HepG2 (cell line): ENCODE measurements around the gene PDPR. TPM values are rescaled to one million over a fixed set of nuclear protein-coding genes. Genes with fewer than 3 reads are reported as not detected.
A peak's percentile ranks its signal among the peaks of the same experiment; 100 is the strongest.

ENCODE experiments used
- ATF4 ChIP-seq, 2 experiments: fragments of 450-650 bp in 1 of 2; sonication (generic) in 1 of 2; formaldehyde crosslinking; IDR thresholded peaks; 2 replicates each; pipeline versions ENCODE4 v1.5.0 to v1.8.0; 2020 to 2022; ENCODE audit warnings: mild to moderate bottlenecking in 1 of 2, missing genetic modification reagents in 1 of 2
- ATF6 ChIP-seq: sonication (generic); formaldehyde crosslinking; conservative IDR thresholded peaks from 2 replicates; pipeline ENCODE4 v1.4.0; 2020; ENCODE audit warnings: missing genetic modification reagents
- BATF2 ChIP-seq: sonication (generic); formaldehyde crosslinking; IDR thresholded peaks from 2 replicates; pipeline ENCODE4 v1.8.0; 2022; ENCODE audit warnings: mild to moderate bottlenecking, missing genetic modification reagents, moderate library complexity
- DPF2 ChIP-seq: sonication (generic); formaldehyde crosslinking; IDR thresholded peaks from 2 replicates; pipeline ENCODE4 v1.4.0; 2020; ENCODE audit warnings: mild to moderate bottlenecking, low read depth, missing genetic modification reagents, borderline replicate concordance
- JUND ChIP-seq: sonication (generic); formaldehyde crosslinking; IDR thresholded peaks from 2 replicates; pipeline ENCODE4 v1.8.0; 2022; ENCODE audit warnings: mild to moderate bottlenecking, missing genetic modification reagents
- NCOR1 ChIP-seq: fragments of 200-600 bp; sonication (generic); IDR thresholded peaks from 2 replicates; pipeline ENCODE4 v1.7.0; 2017; ENCODE audit warnings: antibody characterized with exemption, low read length, borderline replicate concordance
- PAX8 ChIP-seq: sonication (generic); formaldehyde crosslinking; IDR thresholded peaks from 2 replicates; pipeline ENCODE4 v1.8.0; 2022; ENCODE audit warnings: mild to moderate bottlenecking, missing genetic modification reagents, borderline replicate concordance
- POLR2AphosphoS2 ChIP-seq: IDR thresholded peaks from 2 replicates; pipeline ENCODE4 v1.6.1; 2011; ENCODE audit warnings: low read depth, low read length, improper control_type of control experiment
- ZFP62 ChIP-seq: sonication (generic); formaldehyde crosslinking; IDR thresholded peaks from 2 replicates; pipeline ENCODE4 v1.4.0; 2020; ENCODE audit warnings: missing genetic modification reagents
- ZMAT3 ChIP-seq: sonication (generic); formaldehyde crosslinking; conservative IDR thresholded peaks from 2 replicates; pipeline ENCODE4 v1.7.0; 2021; ENCODE audit warnings: missing genetic modification reagents
- ZNF251 ChIP-seq: sonication (generic); formaldehyde crosslinking; IDR thresholded peaks from 2 replicates; pipeline ENCODE4 v1.9.0; 2021; ENCODE audit warnings: mild to moderate bottlenecking, missing genetic modification reagents
- ZNF343 ChIP-seq: sonication (generic); formaldehyde crosslinking; IDR thresholded peaks from 2 replicates; pipeline ENCODE4 v1.4.0; 2020; ENCODE audit warnings: mild to moderate bottlenecking, missing genetic modification reagents
- ZNF501 ChIP-seq: sonication (generic); formaldehyde crosslinking; IDR thresholded peaks from 2 replicates; pipeline ENCODE4 v1.5.1; 2020; ENCODE audit warnings: mild to moderate bottlenecking, moderate library complexity, missing genetic modification reagents
- ZNF646 ChIP-seq: sonication (generic); formaldehyde crosslinking; IDR thresholded peaks from 2 replicates; pipeline ENCODE4 v1.9.0; 2021; ENCODE audit warnings: mild to moderate bottlenecking, missing genetic modification reagents
- ZNF678 ChIP-seq: sonication (generic); formaldehyde crosslinking; IDR thresholded peaks from 2 replicates; pipeline ENCODE4 v1.4.0; 2020; ENCODE audit warnings: mild to moderate bottlenecking, missing genetic modification reagents
- polyA plus RNA-seq, 8 experiments: library from polyadenylated mRNA; depleted of rRNA in 3 of 8; stranded (reverse) in 7 of 8; unstranded in 1 of 8; fragments of >200 nt; fragmentation: Illumina TruSeq in 4 of 8; extraction: Trizol in 4 of 8; gene quantifications; 2 replicates each; pipeline versions ENCODE4 v1.2.1 to v1.2.3, GENCODE V29; 2011 to 2016; ENCODE audit warnings: low read depth in 4 of 8, missing spikeins in 1 of 8, mixed read lengths in 1 of 8; ENCODE audit not compliant: insufficient read depth in 1 of 8
- total RNA-seq, 5 experiments: library from RNA; depleted of rRNA; stranded (reverse); fragments of >200 nt; fragmentation: Illumina TruSeq; extraction: Trizol; gene quantifications; 2 replicates each; pipeline ENCODE4 v1.2.3, GENCODE V29; 2016; ENCODE audit warnings: low read depth in 1 of 5

PDPR gene
- total and polyA plus RNA-seq, 2 of the 13 experiments (the other 11 are each of a cell fraction or from before 2014, with no cell fraction given), result 19.5 to 29.9 TPM

- TF ChIP-seq ZMAT3 (CRISPR knock-in tag) (peak; percentile 41; the same call in 1 of the 2 replicates), JUND (no peak), ZNF678 (CRISPR knock-in tag) (no peak), PAX8 (CRISPR knock-in tag) (no peak), ATF6 (CRISPR knock-in tag) (no peak), DPF2 (no peak), ZNF251 (CRISPR knock-in tag) (no peak), ZFP62 (CRISPR knock-in tag) (no peak), NCOR1 (no peak), BATF2 (CRISPR knock-in tag) (no peak), ZNF646 (CRISPR knock-in tag) (no peak), ATF4 (CRISPR knock-in tag; IDR thresholded peaks at IDR 0.05) (peak in 1 of 2 experiments; percentile 32; a peak in 1 of 4 replicates), ZNF343 (CRISPR knock-in tag) (0 out of 2 replicates have a peak, but pooled peaks have one; percentile 49), POLR2AphosphoS2 (no peak), ZNF501 (CRISPR knock-in tag) (peak; percentile 61)
These were observed 37.9 kb downstream of the PDPR start (continued) for GRCh38 chr16:70151941-70152509.
